Mesothelial cell of epicardium (in vitro differentiated cells): Measurements from ENCODE around the gene NFIB. TPM values are rescaled to one million over a fixed set of nuclear protein-coding genes. Genes with fewer than 3 reads are reported as not detected.

Experiments used
- DNase-seq, 2 experiments: peaks; one replicate each; pipeline ENCODE4 v3.0.0; 2021; ENCODE audit warnings: low spot score in 2 of 2; ENCODE audit not compliant: unreplicated experiment in 2 of 2
- H3K27ac Mint-ChIP-seq: 2 replicates; pipeline ENCODE4 v1.8.0; 2021; ENCODE audit warnings: mixed read lengths
- H3K27me3 Mint-ChIP-seq: 2 replicates; pipeline ENCODE4 v1.8.0; 2021; ENCODE audit warnings: low read depth, mixed read lengths
- H3K36me3 Mint-ChIP-seq: 2 replicates; pipeline ENCODE4 v1.8.0; 2021; ENCODE audit warnings: mixed read lengths
- H3K4me1 Mint-ChIP-seq: 2 replicates; pipeline ENCODE4 v1.8.0; 2021; ENCODE audit warnings: mixed read lengths
- H3K4me3 Mint-ChIP-seq: 2 replicates; pipeline ENCODE4 v1.8.0; 2021; ENCODE audit warnings: mild to moderate bottlenecking, moderate library complexity, mixed read lengths
- H3K9me3 Mint-ChIP-seq: 2 replicates; pipeline ENCODE4 v1.8.0; 2021; ENCODE audit warnings: mixed read lengths
- total RNA-seq: library from RNA; stranded (reverse); gene quantifications from 3 replicates; pipeline ENCODE4 v1.2.1, GENCODE V29; 2021
- TF ChIP-seq, protein P1 (sequence below): fragments of 200-600 bp; sonication (generic); IDR thresholded peaks from one replicate; pipeline ENCODE4 v1.5.0; 2021; ENCODE audit warnings: antibody characterized with exemption; ENCODE audit not compliant: unreplicated experiment

The NFIB gene
- total RNA-seq, 1 donor from 2014 or later: 230 TPM

DNA sequence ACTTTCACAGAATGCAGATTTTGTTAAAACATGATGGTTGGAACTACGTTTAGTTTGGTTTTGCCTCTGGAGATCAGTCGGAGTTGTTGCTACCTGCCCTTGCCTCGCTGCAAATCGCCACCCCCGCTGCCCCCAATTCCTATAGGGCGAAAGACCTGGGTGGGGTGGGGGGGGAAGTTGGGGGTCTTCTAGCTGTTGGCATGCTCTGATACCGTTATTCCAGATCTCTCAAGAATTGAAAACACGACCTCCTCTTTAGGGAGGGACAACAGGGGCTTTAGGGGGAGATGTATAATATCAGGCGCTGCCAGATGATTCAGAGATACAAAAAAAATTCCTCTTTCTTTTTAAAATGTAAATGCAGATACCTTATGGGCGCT lies 36.4 kb upstream of the NFIB start:
- DNase-seq: no peak
- TF ChIP-seq, protein P1, sequence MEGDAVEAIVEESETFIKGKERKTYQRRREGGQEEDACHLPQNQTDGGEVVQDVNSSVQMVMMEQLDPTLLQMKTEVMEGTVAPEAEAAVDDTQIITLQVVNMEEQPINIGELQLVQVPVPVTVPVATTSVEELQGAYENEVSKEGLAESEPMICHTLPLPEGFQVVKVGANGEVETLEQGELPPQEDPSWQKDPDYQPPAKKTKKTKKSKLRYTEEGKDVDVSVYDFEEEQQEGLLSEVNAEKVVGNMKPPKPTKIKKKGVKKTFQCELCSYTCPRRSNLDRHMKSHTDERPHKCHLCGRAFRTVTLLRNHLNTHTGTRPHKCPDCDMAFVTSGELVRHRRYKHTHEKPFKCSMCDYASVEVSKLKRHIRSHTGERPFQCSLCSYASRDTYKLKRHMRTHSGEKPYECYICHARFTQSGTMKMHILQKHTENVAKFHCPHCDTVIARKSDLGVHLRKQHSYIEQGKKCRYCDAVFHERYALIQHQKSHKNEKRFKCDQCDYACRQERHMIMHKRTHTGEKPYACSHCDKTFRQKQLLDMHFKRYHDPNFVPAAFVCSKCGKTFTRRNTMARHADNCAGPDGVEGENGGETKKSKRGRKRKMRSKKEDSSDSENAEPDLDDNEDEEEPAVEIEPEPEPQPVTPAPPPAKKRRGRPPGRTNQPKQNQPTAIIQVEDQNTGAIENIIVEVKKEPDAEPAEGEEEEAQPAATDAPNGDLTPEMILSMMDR: no peak
- peaks cover 33% of the 10 kb centered on the region for H3K27me3 Mint-ChIP-seq
- H3K27ac Mint-ChIP-seq: peak overlapping the region; percentile 85
- H3K36me3 Mint-ChIP-seq: no peaks in the 10 kb centered on the region
- peaks cover 90% of the 10 kb centered on the region for H3K4me1 Mint-ChIP-seq
- peak overlapping the region; percentile 71 for H3K4me3 Mint-ChIP-seq
- no peaks in the 10 kb centered on the region for H3K9me3 Mint-ChIP-seq

DNA sequence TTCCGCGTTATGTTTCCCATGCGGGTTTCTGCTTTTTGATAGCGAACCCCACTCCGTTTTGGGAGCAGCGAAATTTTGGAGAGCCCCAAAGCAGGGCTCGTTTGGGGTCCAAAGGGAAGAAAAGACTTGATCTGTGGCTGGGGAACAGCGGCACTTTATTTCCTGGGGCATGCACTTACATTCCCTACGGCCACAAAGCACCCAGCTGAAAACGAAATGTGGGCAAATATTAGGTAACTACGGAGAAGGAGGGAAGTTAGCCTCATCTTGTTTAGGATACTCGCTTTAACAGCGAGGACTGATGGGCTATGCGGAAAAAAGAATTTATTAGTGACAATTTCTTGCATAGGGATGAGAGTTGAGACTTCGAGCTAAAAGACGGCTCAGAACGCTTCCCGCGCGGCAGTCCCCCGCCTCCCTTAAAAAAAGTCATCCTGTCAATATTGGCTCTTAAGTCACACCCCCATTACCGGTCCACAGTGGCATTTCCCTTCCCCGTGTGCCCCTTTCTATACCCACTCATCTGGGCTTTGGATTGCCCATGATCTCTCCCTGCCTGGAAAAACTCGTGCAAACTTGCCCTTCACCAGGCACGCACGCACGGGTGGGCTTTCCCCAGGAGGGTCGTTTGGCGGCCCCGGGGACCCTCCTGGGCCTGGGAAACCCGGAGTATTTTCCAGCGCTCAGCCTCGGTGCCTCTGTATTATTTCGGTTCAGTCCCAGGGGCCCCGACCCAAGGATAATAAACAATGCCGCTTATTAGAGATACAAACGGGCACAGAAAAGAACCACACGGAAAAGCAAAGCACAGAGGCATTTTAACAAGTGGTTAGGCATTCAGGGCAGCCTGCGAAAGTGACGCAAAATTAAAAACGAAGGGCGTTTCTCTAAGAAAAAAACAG lies 35.8 kb upstream of the NFIB start:
- DNase-seq: no peak
- Mint-ChIP-seq H3K27ac (peak overlapping the region; percentile 96), H3K27me3 (peaks cover 33% of the 10 kb centered on the region), H3K4me3 (peak overlapping the region; percentile 71), H3K4me1 (peaks cover 87% of the 10 kb centered on the region), H3K36me3 (no peaks in the 10 kb centered on the region), H3K9me3 (no peaks in the 10 kb centered on the region)
- TF ChIP-seq, protein P1: no peak

DNA sequence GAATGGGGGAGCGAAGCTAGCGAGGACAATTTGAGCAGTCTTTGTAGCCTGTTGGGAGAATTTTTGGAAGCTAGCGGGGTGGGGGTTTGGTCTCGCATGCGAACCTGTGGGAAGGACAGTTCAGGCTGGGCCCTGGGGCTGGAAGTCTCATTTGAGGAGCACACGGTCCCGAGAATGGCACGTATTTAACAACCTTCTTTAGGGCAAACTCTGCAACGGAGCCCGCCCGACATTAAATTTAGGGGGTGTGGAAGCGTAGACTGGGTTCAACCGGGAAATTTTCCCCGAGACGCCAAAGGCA lies 35.2 kb upstream of the NFIB start:
- DNase-seq: no peak
- TF ChIP-seq, protein P1: no peak
- Mint-ChIP-seq H3K27ac (peak overlapping the region; percentile 96), H3K4me3 (peak overlapping the region; percentile 71), H3K9me3 (no peaks in the 10 kb centered on the region), H3K36me3 (no peaks in the 10 kb centered on the region), H3K4me1 (peaks cover 81% of the 10 kb centered on the region), H3K27me3 (peaks cover 33% of the 10 kb centered on the region)

DNA sequence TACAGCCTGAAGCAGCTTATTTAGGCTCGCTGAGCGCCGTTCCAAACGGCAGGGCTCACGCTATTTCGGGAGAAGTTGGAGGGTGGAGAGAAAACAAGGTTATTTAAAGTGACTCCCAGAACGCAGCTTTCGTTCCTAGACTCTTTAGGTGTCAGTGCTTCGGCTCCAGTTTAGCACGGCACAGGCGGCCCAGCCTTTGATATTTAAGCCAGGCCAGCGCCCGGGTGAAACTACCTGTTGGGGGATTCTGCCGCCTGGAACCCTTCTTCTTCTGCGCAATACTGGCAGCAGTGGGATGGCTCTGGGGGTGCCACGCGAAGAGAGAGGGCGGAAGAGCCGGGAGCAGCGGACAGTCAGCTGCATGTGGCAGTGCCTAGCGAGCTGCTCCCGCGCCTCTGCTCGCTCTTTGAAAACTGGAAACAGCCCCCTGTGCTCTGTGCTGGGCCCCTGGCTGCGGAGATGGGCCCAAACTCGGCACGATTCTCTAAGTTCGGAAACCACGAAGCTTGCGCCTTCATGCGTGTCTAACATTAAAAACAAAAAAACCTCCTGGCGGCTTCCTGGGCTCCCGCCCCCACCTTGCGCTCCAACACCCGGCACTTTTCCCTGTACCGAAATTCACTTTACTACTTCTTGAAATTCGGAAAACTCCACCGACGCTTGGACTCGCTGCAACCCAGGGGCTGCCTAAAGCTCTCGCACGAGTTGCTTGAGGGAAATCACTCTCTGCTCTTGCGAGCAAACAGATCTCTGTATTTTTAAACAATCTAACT lies 34.6 kb upstream of the NFIB start:
- TF ChIP-seq, protein P1: no peak
- Mint-ChIP-seq H3K4me3 (peak overlapping the region; percentile 71), H3K27me3 (peaks cover 33% of the 10 kb centered on the region), H3K36me3 (no peaks in the 10 kb centered on the region), H3K4me1 (peaks cover 75% of the 10 kb centered on the region), H3K9me3 (no peaks in the 10 kb centered on the region), H3K27ac (peak overlapping the region; percentile 96)
- DNase-seq: peak in 1 of 2 experiments; percentile 41

DNA sequence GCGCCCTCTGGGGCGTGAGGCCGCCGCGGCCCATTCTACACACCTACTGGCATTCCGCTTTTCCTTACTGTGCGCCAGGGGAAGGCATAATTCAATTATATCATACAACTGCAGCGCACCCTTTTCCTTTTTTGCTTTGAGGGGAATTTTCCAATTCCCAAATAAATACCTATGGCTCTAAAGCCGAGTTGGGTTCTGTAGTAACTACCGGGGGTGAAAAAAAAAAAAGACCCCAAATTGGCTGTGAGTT lies 34.1 kb upstream of the NFIB start:
- Mint-ChIP-seq H3K27ac (peak overlapping the region; percentile 96), H3K36me3 (no peaks in the 10 kb centered on the region), H3K27me3 (peaks cover 33% of the 10 kb centered on the region), H3K4me1 (peaks cover 70% of the 10 kb centered on the region), H3K9me3 (no peaks in the 10 kb centered on the region), H3K4me3 (peak overlapping the region; percentile 71)
- TF ChIP-seq, protein P1: no peak
- DNase-seq: no peak
